ENCODE measurements around the gene FANCG.

Gene FANCG

GRCh38 chr9:35103660-35104191 lies 24.0 kb upstream of the FANCG start:
- no peak for DNase-seq

GRCh38 chr9:35102769-35103659 lies 23.3 kb upstream of the FANCG start, which contains the start of gene STOML2:
TSS of gene STOML2 (minus strand) at chr9:35103131. CDS start at chr9:35103094, 37 bp downstream.
- DNase-seq: peak; percentile 84

- no peak for DNase-seq
Measured at GRCh38 chr9:35102465-35102768, 22.7 kb upstream of the FANCG start.

- DNase-seq: no peak
Measured at GRCh38 chr9:35097573-35097972, 17.8 kb upstream of the FANCG start.

- DNase-seq: peak; percentile 80
Measured at GRCh38 chr9:35096035-35096849, 16.5 kb upstream of the FANCG start, which contains the start of gene PIGO. TSS of gene PIGO (minus strand) at chr9:35096591. CDS start at chr9:35095565, 1,026 bp downstream.

GRCh38 chr9:35091536-35091935 lies 11.8 kb upstream of the FANCG start:
- DNase-seq: no peak

- no peak for DNase-seq
Measured at GRCh38 chr9:35089434-35089833, 9.7 kb upstream of the FANCG start.

GRCh38 chr9:35085078-35085477 lies 5.3 kb upstream of the FANCG start:
- DNase-seq: no peak

GRCh38 chr9:35079041-35079425 lies 709 bp downstream of the FANCG start:
- DNase-seq: no peak

- DNase-seq: no peak
Measured at GRCh38 chr9:35078066-35078465, 1.7 kb downstream of the FANCG start.

GRCh38 chr9:35076848-35077247 lies 2.9 kb downstream of the FANCG start:
- no peak for DNase-seq

- DNase-seq: no peak
Measured at GRCh38 chr9:35075358-35075757, 4.4 kb downstream of the FANCG start.

- no peak for DNase-seq
Measured at GRCh38 chr9:35074791-35075190, 5.0 kb downstream of the FANCG start.

GRCh38 chr9:35074141-35074540 lies 5.6 kb downstream of the FANCG start:
- no peak for DNase-seq

GRCh38 chr9:35073279-35073612 lies 6.5 kb downstream of the FANCG start:
- no peak for DNase-seq

GRCh38 chr9:35072461-35073278 lies 7.1 kb downstream of the FANCG start, which contains the start of gene VCP:
TSS of gene VCP (minus strand) at chr9:35072625. CDS start at chr9:35072353, 272 bp downstream.
- peak; percentile 95 for DNase-seq

- DNase-seq: peak; percentile 70
Measured at GRCh38 chr9:35071814-35072460, 7.8 kb downstream of the FANCG start.

- DNase-seq: no peak
Measured at GRCh38 chr9:35070823-35071813, 8.6 kb downstream of the FANCG start.

- no peak for DNase-seq
Measured at GRCh38 chr9:35069020-35069419, 10.7 kb downstream of the FANCG start.

GRCh38 chr9:35067056-35067455 lies 12.7 kb downstream of the FANCG start:
- no peak for DNase-seq
